Liver (tissue), 9 donors: ENCODE results near the gene HCN2. TPM values are rescaled to one million over a fixed set of nuclear protein-coding genes. Genes with fewer than 3 reads are reported as not detected.

Source experiments
- DNase-seq: peaks from one replicate; pipeline ENCODE4 v3.0.0-alpha.2; 2017; ENCODE audit warnings: low spot score
- H3K27ac ChIP-seq, 2 donors: one replicate each; pipeline ENCODE4 v1.7.0; 2013; ENCODE audit warnings: inconsistent platforms in 2 of 2, low read length in 2 of 2, control low read depth in 1 of 2, low read depth in 1 of 2, mild to moderate bottlenecking in 1 of 2
- H3K27me3 ChIP-seq, 4 donors: one replicate each; pipeline versions ENCODE4 v1.6.1 to v1.7.0; 2013; ENCODE audit warnings: low read length in 3 of 4, inconsistent platforms in 1 of 4, mild to moderate bottlenecking in 1 of 4, moderate library complexity in 1 of 4; ENCODE audit not compliant: control insufficient read depth in 4 of 4, insufficient read depth in 4 of 4
- H3K36me3 ChIP-seq, 4 donors: one replicate each; pipeline versions ENCODE4 v1.6.1 to v1.7.0; 2013; ENCODE audit warnings: low read length in 3 of 4, mild to moderate bottlenecking in 3 of 4, low read depth in 1 of 4, moderate library complexity in 1 of 4; ENCODE audit not compliant: control insufficient read depth in 4 of 4, insufficient read depth in 3 of 4
- H3K4me1 ChIP-seq, 4 donors: one replicate each; pipeline versions ENCODE4 v1.6.1 to v1.7.0; 2013; ENCODE audit warnings: low read length in 3 of 4, mild to moderate bottlenecking in 3 of 4, moderate library complexity in 1 of 4; ENCODE audit not compliant: control insufficient read depth in 4 of 4, insufficient read depth in 4 of 4
- H3K4me3 ChIP-seq, 3 donors: one replicate each; pipeline versions ENCODE4 v1.6.1 to v1.7.0; 2013; ENCODE audit warnings: low read length in 3 of 3, control low read depth in 1 of 3, low read depth in 1 of 3, mild to moderate bottlenecking in 1 of 3
- H3K9ac ChIP-seq, 2 donors: one replicate each; pipeline ENCODE4 v1.7.0; 2013; ENCODE audit warnings: low read length in 2 of 2, mild to moderate bottlenecking in 2 of 2, moderate library complexity in 2 of 2, control low read depth in 1 of 2, low read depth in 1 of 2
- H3K9me3 ChIP-seq, 4 donors: one replicate each; pipeline versions ENCODE4 v1.6.1 to v1.7.0; 2013; ENCODE audit warnings: low read length in 3 of 4; ENCODE audit not compliant: control insufficient read depth in 4 of 4
- EGR1 ChIP-seq, 2 donors: IDR thresholded peaks; 2 replicates each; pipeline ENCODE4 v1.6.1; 2016 to 2018; ENCODE audit warnings: antibody characterized with exemption in 2 of 2, low read depth in 2 of 2
- FOXA2 ChIP-seq: IDR thresholded peaks from 2 replicates; pipeline ENCODE4 v1.6.1; 2016; ENCODE audit warnings: antibody characterized with exemption
- GABPA ChIP-seq, 2 donors: IDR thresholded peaks in 1 of 2; conservative IDR thresholded peaks in 1 of 2; 2 replicates each; pipeline ENCODE4 v1.6.1; 2016; ENCODE audit warnings: antibody characterized with exemption in 2 of 2, mild to moderate bottlenecking in 1 of 2, moderate library complexity in 1 of 2
- HNF4G ChIP-seq: IDR thresholded peaks from 2 replicates; pipeline ENCODE4 v1.6.1; 2016; ENCODE audit warnings: antibody characterized with exemption
- JUND ChIP-seq, 2 donors: IDR thresholded peaks; 2 replicates each; pipeline ENCODE4 v1.6.1; 2016; ENCODE audit warnings: antibody characterized with exemption in 2 of 2
- NR2F2 ChIP-seq: IDR thresholded peaks from 2 replicates; pipeline ENCODE4 v1.6.1; 2016; ENCODE audit warnings: antibody characterized with exemption
- RAD21 ChIP-seq, 2 donors: IDR thresholded peaks; 2 replicates each; pipeline ENCODE4 v1.6.1; 2016; ENCODE audit warnings: antibody characterized with exemption in 2 of 2, mild to moderate bottlenecking in 2 of 2
- RXRA ChIP-seq, 2 donors: IDR thresholded peaks; 2 replicates each; pipeline ENCODE4 v1.6.1; 2017 to 2018; ENCODE audit warnings: antibody characterized with exemption in 2 of 2, mild to moderate bottlenecking in 1 of 2
- TAF1 ChIP-seq: conservative IDR thresholded peaks from 2 replicates; pipeline ENCODE4 v1.6.1; 2016; ENCODE audit warnings: antibody characterized with exemption, mild to moderate bottlenecking
- YY1 ChIP-seq: IDR thresholded peaks from 2 replicates; pipeline ENCODE4 v1.6.1; 2016; ENCODE audit warnings: antibody characterized with exemption, mild to moderate bottlenecking
- whole genome bisulfite sequencing: extraction: QIAGEN DNeasy Blood & Tissue Kit; methylation state at CpG from one replicate; pipeline ENCODE4 v1.1.7; 2013; 5-methylcytosine and 5-hydroxymethylcytosine counted together
- polyA plus RNA-seq, 2 donors: library from polyadenylated mRNA; stranded (reverse) in 1 of 2; unstranded in 1 of 2; fragments of 200-250 nt in 1 of 2; fragments of >200 nt in 1 of 2; fragmentation: Nextera tagmentation in 1 of 2; extraction: Ambion mirVana in 1 of 2; gene quantifications; one replicate each; pipeline versions ENCODE4 v1.2.1 to v1.2.3, GENCODE V29; 2013 to 2015
- total RNA-seq, 2 donors: library from RNA; depleted of rRNA; stranded (reverse); fragments of >200 nt; gene quantifications; one replicate each; pipeline ENCODE4 v1.2.3, GENCODE V29; 2014
- TF ChIP-seq, protein P1 (sequence below): fragments of 150-350 bp; IDR thresholded peaks from 2 replicates; pipeline ENCODE4 v1.5.1; 2017; ENCODE audit warnings: improper control_type of control experiment, low read depth, low read length; ENCODE audit not compliant: missing input control
- TF ChIP-seq, protein P2 (sequence below): IDR thresholded peaks from 2 replicates; pipeline ENCODE4 v1.6.1; 2016; ENCODE audit warnings: antibody characterized with exemption, mild to moderate bottlenecking
- TF ChIP-seq, protein P3 (sequence below): IDR thresholded peaks from 2 replicates; pipeline ENCODE4 v1.6.1; 2016; ENCODE audit warnings: antibody characterized with exemption
- TF ChIP-seq, protein P4 (sequence below): IDR thresholded peaks from 2 replicates; pipeline ENCODE4 v1.6.1; 2016; ENCODE audit warnings: antibody characterized with exemption
- donor health status: healthy.
- donor health status: healthy.
- donor health status: healthy.
- donor health status: healthy.
- donor health status: healthy.

The HCN2 gene
- total and polyA plus RNA-seq, 4 donors = 0.05 to 0.17 (median 0.13) TPM; not detected in 1

DNA sequence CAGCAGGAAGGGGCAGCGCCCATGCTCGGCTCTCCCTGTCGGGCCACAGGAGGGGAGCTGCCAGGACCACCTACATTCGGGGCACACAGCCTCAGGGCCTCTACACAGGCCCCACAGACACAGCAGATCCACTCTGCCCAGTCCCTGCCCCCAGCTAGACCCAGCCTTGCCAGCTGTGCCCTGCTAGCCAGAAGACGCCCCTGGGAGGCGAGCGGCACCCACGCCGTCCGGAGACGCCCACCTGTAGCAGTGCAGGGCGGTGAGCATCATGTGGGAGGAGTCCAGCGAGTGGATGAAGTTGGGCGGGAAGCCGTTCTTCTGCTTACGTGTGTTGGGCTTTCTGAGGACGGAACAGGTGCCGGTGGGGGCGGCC is 28.6 kb downstream of the HCN2 start:
- DNase-seq = no peak
- 95% methylated on average over 19 of the region's 19 CpGs for WGBS

DNA sequence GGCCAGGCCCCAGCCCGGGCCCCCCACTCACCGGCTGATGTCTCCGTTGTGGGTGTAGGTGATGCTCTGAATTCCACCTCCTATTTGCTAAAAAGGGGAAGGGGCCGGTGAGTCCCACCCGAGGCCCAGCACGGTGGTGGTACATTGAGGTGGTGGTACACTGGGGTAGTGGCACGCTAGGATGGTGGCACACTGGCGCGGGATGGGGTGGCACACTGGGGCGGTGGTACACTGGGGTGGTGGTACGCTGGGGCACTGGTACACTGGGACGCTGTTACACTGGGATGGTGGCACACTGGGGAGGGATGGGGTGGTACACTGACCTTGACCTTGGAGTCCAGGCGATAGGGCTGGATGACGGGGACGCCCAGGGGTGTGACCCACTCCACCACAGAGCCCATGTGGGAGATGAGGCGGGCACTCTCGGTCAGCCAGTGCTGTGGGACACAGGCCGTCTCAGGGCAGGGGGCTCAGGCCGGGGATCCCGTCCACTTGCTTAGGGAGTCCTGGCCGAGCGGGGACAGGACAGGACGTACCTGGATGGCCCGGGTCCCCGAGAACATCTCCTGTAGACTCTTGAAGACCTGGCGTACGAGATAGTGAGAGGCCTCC is 29.1 kb downstream of the HCN2 start:
- DNase-seq = no peak
- 95% methylated on average over 27 of the region's 27 CpGs for WGBS
- TF ChIP-seq GABPA (IDR thresholded peaks at IDR 0.05 in 1 of 2, conservative IDR thresholded peaks at IDR 0.05 in 1 of 2) (no peak), NR2F2 (no peak), YY1 (no peak), RAD21 (IDR thresholded peaks at IDR 0.05) (no peak), RXRA (IDR thresholded peaks at IDR 0.05) (no peak), EGR1 (IDR thresholded peaks at IDR 0.05; ENCODE audit: low read depth in 2 of 2) (no peak), FOXA2 (no peak)
- TF ChIP-seq, protein P1, sequence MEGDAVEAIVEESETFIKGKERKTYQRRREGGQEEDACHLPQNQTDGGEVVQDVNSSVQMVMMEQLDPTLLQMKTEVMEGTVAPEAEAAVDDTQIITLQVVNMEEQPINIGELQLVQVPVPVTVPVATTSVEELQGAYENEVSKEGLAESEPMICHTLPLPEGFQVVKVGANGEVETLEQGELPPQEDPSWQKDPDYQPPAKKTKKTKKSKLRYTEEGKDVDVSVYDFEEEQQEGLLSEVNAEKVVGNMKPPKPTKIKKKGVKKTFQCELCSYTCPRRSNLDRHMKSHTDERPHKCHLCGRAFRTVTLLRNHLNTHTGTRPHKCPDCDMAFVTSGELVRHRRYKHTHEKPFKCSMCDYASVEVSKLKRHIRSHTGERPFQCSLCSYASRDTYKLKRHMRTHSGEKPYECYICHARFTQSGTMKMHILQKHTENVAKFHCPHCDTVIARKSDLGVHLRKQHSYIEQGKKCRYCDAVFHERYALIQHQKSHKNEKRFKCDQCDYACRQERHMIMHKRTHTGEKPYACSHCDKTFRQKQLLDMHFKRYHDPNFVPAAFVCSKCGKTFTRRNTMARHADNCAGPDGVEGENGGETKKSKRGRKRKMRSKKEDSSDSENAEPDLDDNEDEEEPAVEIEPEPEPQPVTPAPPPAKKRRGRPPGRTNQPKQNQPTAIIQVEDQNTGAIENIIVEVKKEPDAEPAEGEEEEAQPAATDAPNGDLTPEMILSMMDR = no peak
- TF ChIP-seq, protein P2, sequence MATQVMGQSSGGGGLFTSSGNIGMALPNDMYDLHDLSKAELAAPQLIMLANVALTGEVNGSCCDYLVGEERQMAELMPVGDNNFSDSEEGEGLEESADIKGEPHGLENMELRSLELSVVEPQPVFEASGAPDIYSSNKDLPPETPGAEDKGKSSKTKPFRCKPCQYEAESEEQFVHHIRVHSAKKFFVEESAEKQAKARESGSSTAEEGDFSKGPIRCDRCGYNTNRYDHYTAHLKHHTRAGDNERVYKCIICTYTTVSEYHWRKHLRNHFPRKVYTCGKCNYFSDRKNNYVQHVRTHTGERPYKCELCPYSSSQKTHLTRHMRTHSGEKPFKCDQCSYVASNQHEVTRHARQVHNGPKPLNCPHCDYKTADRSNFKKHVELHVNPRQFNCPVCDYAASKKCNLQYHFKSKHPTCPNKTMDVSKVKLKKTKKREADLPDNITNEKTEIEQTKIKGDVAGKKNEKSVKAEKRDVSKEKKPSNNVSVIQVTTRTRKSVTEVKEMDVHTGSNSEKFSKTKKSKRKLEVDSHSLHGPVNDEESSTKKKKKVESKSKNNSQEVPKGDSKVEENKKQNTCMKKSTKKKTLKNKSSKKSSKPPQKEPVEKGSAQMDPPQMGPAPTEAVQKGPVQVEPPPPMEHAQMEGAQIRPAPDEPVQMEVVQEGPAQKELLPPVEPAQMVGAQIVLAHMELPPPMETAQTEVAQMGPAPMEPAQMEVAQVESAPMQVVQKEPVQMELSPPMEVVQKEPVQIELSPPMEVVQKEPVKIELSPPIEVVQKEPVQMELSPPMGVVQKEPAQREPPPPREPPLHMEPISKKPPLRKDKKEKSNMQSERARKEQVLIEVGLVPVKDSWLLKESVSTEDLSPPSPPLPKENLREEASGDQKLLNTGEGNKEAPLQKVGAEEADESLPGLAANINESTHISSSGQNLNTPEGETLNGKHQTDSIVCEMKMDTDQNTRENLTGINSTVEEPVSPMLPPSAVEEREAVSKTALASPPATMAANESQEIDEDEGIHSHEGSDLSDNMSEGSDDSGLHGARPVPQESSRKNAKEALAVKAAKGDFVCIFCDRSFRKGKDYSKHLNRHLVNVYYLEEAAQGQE = no peak
- TF ChIP-seq, protein P3, sequence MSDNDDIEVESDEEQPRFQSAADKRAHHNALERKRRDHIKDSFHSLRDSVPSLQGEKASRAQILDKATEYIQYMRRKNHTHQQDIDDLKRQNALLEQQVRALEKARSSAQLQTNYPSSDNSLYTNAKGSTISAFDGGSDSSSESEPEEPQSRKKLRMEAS = no peak
- Histone ChIP-seq H3K9ac (no peak overlapping the region), H3K36me3 (peaks cover 5 to 45% (median 25%) of the 10 kb centered on the region in 4 donors), H3K9me3 (no peaks in the 10 kb centered on the region), H3K4me3 (no peak overlapping the region), H3K4me1 (peaks cover 0 to 4% (median 2%) of the 10 kb centered on the region in 4 donors), H3K27ac (no peak overlapping the region), H3K27me3 (no peaks in the 10 kb centered on the region)

More for the DNA sequence above, 28.6 kb downstream of the HCN2 start:
- H3K4me3 ChIP-seq = no peak overlapping the region
- H3K27ac ChIP-seq = no peak overlapping the region
- no peaks in the 10 kb centered on the region for H3K9me3 ChIP-seq
- TF ChIP-seq FOXA2 (no peak), HNF4G (no peak), NR2F2 (no peak), GABPA (IDR thresholded peaks at IDR 0.05 in 1 of 2, conservative IDR thresholded peaks at IDR 0.05 in 1 of 2) (no peak), RAD21 (IDR thresholded peaks at IDR 0.05) (no peak), TAF1 (no peak), JUND (IDR thresholded peaks at IDR 0.05) (no peak)
- TF ChIP-seq, protein P3 = no peak
- TF ChIP-seq, protein P2 = no peak
- TF ChIP-seq, protein P4, sequence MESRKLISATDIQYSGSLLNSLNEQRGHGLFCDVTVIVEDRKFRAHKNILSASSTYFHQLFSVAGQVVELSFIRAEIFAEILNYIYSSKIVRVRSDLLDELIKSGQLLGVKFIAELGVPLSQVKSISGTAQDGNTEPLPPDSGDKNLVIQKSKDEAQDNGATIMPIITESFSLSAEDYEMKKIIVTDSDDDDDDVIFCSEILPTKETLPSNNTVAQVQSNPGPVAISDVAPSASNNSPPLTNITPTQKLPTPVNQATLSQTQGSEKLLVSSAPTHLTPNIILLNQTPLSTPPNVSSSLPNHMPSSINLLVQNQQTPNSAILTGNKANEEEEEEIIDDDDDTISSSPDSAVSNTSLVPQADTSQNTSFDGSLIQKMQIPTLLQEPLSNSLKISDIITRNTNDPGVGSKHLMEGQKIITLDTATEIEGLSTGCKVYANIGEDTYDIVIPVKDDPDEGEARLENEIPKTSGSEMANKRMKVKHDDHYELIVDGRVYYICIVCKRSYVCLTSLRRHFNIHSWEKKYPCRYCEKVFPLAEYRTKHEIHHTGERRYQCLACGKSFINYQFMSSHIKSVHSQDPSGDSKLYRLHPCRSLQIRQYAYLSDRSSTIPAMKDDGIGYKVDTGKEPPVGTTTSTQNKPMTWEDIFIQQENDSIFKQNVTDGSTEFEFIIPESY = no peak
- no peaks in the 10 kb centered on the region for H3K27me3 ChIP-seq
- peaks cover 0 to 4% (median 2%) of the 10 kb centered on the region in 4 donors for H3K4me1 ChIP-seq
- no peak overlapping the region for H3K9ac ChIP-seq
- H3K36me3 ChIP-seq = peaks cover 5 to 43% (median 23%) of the 10 kb centered on the region in 4 donors
